Liver (tissue), 9 donors: ENCODE results near the gene COL27A1. TPM values are rescaled to one million over a fixed set of nuclear protein-coding genes. Genes with fewer than 3 reads are reported as not detected.
"Not testable (repeated sequence)": the region's sequence is repeated elsewhere in the genome, so short reads cannot be mapped to it uniquely, and the experiment has no call there.

Experiments
- DNase-seq: peaks from one replicate; pipeline ENCODE4 v3.0.0-alpha.2; 2017; ENCODE audit warnings: low spot score
- H3K27ac ChIP-seq, 2 donors: one replicate each; pipeline ENCODE4 v1.7.0; 2013; ENCODE audit warnings: inconsistent platforms in 2 of 2, low read length in 2 of 2, control low read depth in 1 of 2, low read depth in 1 of 2, mild to moderate bottlenecking in 1 of 2
- H3K27me3 ChIP-seq, 4 donors: one replicate each; pipeline versions ENCODE4 v1.6.1 to v1.7.0; 2013; ENCODE audit warnings: low read length in 3 of 4, inconsistent platforms in 1 of 4, mild to moderate bottlenecking in 1 of 4, moderate library complexity in 1 of 4; ENCODE audit not compliant: control insufficient read depth in 4 of 4, insufficient read depth in 4 of 4
- H3K36me3 ChIP-seq, 4 donors: one replicate each; pipeline versions ENCODE4 v1.6.1 to v1.7.0; 2013; ENCODE audit warnings: low read length in 3 of 4, mild to moderate bottlenecking in 3 of 4, low read depth in 1 of 4, moderate library complexity in 1 of 4; ENCODE audit not compliant: control insufficient read depth in 4 of 4, insufficient read depth in 3 of 4
- H3K4me1 ChIP-seq, 4 donors: one replicate each; pipeline versions ENCODE4 v1.6.1 to v1.7.0; 2013; ENCODE audit warnings: low read length in 3 of 4, mild to moderate bottlenecking in 3 of 4, moderate library complexity in 1 of 4; ENCODE audit not compliant: control insufficient read depth in 4 of 4, insufficient read depth in 4 of 4
- H3K4me3 ChIP-seq, 3 donors: one replicate each; pipeline versions ENCODE4 v1.6.1 to v1.7.0; 2013; ENCODE audit warnings: low read length in 3 of 3, control low read depth in 1 of 3, low read depth in 1 of 3, mild to moderate bottlenecking in 1 of 3
- H3K9ac ChIP-seq, 2 donors: one replicate each; pipeline ENCODE4 v1.7.0; 2013; ENCODE audit warnings: low read length in 2 of 2, mild to moderate bottlenecking in 2 of 2, moderate library complexity in 2 of 2, control low read depth in 1 of 2, low read depth in 1 of 2
- H3K9me3 ChIP-seq, 4 donors: one replicate each; pipeline versions ENCODE4 v1.6.1 to v1.7.0; 2013; ENCODE audit warnings: low read length in 3 of 4; ENCODE audit not compliant: control insufficient read depth in 4 of 4
- EGR1 ChIP-seq, 2 donors: IDR thresholded peaks; 2 replicates each; pipeline ENCODE4 v1.6.1; 2016 to 2018; ENCODE audit warnings: antibody characterized with exemption in 2 of 2, low read depth in 2 of 2
- HNF4A ChIP-seq, 2 donors: conservative IDR thresholded peaks; 2 replicates each; pipeline ENCODE4 v1.6.1; 2016; ENCODE audit warnings: antibody characterized with exemption in 2 of 2, mild to moderate bottlenecking in 2 of 2
- HNF4G ChIP-seq: IDR thresholded peaks from 2 replicates; pipeline ENCODE4 v1.6.1; 2016; ENCODE audit warnings: antibody characterized with exemption
- JUND ChIP-seq, 2 donors: IDR thresholded peaks; 2 replicates each; pipeline ENCODE4 v1.6.1; 2016; ENCODE audit warnings: antibody characterized with exemption in 2 of 2
- RXRA ChIP-seq, 2 donors: IDR thresholded peaks; 2 replicates each; pipeline ENCODE4 v1.6.1; 2017 to 2018; ENCODE audit warnings: antibody characterized with exemption in 2 of 2, mild to moderate bottlenecking in 1 of 2
- SP1 ChIP-seq: IDR thresholded peaks from 2 replicates; pipeline ENCODE4 v1.6.1; 2018; ENCODE audit warnings: antibody characterized with exemption, mild to moderate bottlenecking
- YY1 ChIP-seq: IDR thresholded peaks from 2 replicates; pipeline ENCODE4 v1.6.1; 2016; ENCODE audit warnings: antibody characterized with exemption, mild to moderate bottlenecking
- WGBS: extraction: QIAGEN DNeasy Blood & Tissue Kit; methylation state at CpG from one replicate; pipeline ENCODE4 v1.1.7; 2013; 5-methylcytosine and 5-hydroxymethylcytosine counted together
- polyA plus RNA-seq, 2 donors: library from polyadenylated mRNA; stranded (reverse) in 1 of 2; unstranded in 1 of 2; fragments of 200-250 nt in 1 of 2; fragments of >200 nt in 1 of 2; fragmentation: Nextera tagmentation in 1 of 2; extraction: Ambion mirVana in 1 of 2; gene quantifications; one replicate each; pipeline versions ENCODE4 v1.2.1 to v1.2.3, GENCODE V29; 2013 to 2015
- total RNA-seq, 2 donors: library from RNA; depleted of rRNA; stranded (reverse); fragments of >200 nt; gene quantifications; one replicate each; pipeline ENCODE4 v1.2.3, GENCODE V29; 2014
- TF ChIP-seq, protein P1 (sequence below): IDR thresholded peaks from 2 replicates; pipeline ENCODE4 v1.6.1; 2016; ENCODE audit warnings: antibody characterized with exemption, mild to moderate bottlenecking
- TF ChIP-seq, protein P2 (sequence below): fragments of 150-350 bp; IDR thresholded peaks from 2 replicates; pipeline ENCODE4 v1.5.1; 2017; ENCODE audit warnings: improper control_type of control experiment, low read depth, low read length; ENCODE audit not compliant: missing input control
- TF ChIP-seq, protein P3 (sequence below): IDR thresholded peaks from 2 replicates; pipeline ENCODE4 v1.6.1; 2016; ENCODE audit warnings: antibody characterized with exemption
- donor health status: healthy.
- donor health status: healthy.
- donor health status: healthy.
- donor health status: healthy.
- donor health status: healthy.

The COL27A1 gene
- total and polyA plus RNA-seq, 4 donors = 7.0 to 20.4 (median 12.0) TPM

DNA sequence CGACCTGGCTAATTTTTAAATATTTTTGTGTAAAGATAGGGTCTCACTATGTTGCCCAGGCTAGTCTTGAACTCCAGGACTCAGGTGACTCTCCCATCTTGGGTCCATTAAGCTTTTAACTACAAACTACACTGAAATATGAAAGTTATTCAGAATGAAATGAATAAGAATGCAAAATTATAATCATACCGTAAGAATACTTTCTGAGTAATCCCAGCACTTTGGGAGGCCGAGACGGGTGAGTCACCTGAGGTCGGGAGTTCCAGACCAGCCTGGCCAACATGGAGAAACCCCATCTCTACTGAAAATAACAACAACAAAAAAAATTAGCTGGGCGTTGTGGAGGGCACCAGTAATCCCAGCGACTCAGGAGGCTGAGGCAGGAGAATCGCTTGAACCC is 166.4 kb downstream of the COL27A1 start:
- TF ChIP-seq EGR1 (IDR thresholded peaks at IDR 0.05; ENCODE audit: low read depth in 2 of 2) (no peak), YY1 (no peak)
- TF ChIP-seq, protein P1, sequence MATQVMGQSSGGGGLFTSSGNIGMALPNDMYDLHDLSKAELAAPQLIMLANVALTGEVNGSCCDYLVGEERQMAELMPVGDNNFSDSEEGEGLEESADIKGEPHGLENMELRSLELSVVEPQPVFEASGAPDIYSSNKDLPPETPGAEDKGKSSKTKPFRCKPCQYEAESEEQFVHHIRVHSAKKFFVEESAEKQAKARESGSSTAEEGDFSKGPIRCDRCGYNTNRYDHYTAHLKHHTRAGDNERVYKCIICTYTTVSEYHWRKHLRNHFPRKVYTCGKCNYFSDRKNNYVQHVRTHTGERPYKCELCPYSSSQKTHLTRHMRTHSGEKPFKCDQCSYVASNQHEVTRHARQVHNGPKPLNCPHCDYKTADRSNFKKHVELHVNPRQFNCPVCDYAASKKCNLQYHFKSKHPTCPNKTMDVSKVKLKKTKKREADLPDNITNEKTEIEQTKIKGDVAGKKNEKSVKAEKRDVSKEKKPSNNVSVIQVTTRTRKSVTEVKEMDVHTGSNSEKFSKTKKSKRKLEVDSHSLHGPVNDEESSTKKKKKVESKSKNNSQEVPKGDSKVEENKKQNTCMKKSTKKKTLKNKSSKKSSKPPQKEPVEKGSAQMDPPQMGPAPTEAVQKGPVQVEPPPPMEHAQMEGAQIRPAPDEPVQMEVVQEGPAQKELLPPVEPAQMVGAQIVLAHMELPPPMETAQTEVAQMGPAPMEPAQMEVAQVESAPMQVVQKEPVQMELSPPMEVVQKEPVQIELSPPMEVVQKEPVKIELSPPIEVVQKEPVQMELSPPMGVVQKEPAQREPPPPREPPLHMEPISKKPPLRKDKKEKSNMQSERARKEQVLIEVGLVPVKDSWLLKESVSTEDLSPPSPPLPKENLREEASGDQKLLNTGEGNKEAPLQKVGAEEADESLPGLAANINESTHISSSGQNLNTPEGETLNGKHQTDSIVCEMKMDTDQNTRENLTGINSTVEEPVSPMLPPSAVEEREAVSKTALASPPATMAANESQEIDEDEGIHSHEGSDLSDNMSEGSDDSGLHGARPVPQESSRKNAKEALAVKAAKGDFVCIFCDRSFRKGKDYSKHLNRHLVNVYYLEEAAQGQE = no peak
- TF ChIP-seq, protein P2, sequence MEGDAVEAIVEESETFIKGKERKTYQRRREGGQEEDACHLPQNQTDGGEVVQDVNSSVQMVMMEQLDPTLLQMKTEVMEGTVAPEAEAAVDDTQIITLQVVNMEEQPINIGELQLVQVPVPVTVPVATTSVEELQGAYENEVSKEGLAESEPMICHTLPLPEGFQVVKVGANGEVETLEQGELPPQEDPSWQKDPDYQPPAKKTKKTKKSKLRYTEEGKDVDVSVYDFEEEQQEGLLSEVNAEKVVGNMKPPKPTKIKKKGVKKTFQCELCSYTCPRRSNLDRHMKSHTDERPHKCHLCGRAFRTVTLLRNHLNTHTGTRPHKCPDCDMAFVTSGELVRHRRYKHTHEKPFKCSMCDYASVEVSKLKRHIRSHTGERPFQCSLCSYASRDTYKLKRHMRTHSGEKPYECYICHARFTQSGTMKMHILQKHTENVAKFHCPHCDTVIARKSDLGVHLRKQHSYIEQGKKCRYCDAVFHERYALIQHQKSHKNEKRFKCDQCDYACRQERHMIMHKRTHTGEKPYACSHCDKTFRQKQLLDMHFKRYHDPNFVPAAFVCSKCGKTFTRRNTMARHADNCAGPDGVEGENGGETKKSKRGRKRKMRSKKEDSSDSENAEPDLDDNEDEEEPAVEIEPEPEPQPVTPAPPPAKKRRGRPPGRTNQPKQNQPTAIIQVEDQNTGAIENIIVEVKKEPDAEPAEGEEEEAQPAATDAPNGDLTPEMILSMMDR = no peak
- WGBS = 86% methylated on average over 8 of the region's 8 CpGs
- Histone ChIP-seq H3K4me3 (no peak overlapping the region), H3K27me3 (no peaks in the 10 kb centered on the region), H3K27ac (peak overlapping the region; percentile 73 to 86), H3K9ac (no peak overlapping the region), H3K9me3 (no peaks in the 10 kb centered on the region), H3K36me3 (peaks cover 0 to 14% (median 7%) of the 10 kb centered on the region in 4 donors), H3K4me1 (peaks cover 5 to 49% (median 31%) of the 10 kb centered on the region in 4 donors)
- no peak for DNase-seq

DNA sequence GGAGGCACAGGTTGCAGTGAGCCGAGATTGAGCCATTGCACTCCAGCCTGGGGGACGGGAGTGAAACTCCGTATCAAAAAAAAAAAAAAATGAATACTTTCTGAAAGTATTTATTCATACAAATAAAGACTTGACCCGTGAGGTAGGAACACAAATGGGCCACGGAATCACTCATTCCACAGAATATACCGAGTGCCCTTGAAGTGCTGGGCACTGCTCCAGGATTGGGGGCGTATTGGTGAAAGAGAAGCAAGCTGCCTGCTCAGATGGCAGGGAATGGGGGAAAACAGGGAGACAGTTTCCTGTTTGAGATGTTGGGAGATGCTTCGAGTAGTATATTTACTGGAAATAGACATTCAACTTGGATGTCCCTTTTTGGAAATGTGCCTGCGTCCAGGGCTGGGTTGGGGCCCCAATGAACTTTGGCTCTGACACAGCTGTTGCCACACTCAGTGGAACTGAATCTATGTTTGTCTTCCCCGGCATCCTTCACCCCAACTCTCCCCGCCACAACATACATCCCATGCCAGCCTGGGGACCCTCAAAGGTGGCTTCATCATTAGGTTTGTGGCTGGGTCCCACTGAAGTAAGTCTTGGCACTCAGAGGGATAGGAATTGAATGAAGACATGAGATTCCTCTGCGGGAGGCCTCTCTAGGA is 167.0 kb downstream of the COL27A1 start:
- Histone ChIP-seq H3K27ac (peak overlapping the region; percentile 73 to 86), H3K4me1 (peaks cover 5 to 46% (median 29%) of the 10 kb centered on the region in 4 donors), H3K36me3 (peaks cover 0 to 14% (median 7%) of the 10 kb centered on the region in 4 donors)
- not testable (repeated sequence) for DNase-seq, H3K27me3 ChIP-seq, H3K4me3 ChIP-seq, H3K9me3 ChIP-seq, H3K9ac ChIP-seq
- TF ChIP-seq JUND (IDR thresholded peaks at IDR 0.05) (peak in 1 of 2 donors; percentile 18), EGR1 (IDR thresholded peaks at IDR 0.05; ENCODE audit: low read depth in 2 of 2) (peak; percentile 30 to 41), HNF4A (conservative IDR thresholded peaks at IDR 0.05) (peak; percentile 55 to 78), SP1 (peak; percentile 82), RXRA (IDR thresholded peaks at IDR 0.05) (peak; percentile 66 to 76), HNF4G (peak; percentile 16)
- TF ChIP-seq, protein P3, sequence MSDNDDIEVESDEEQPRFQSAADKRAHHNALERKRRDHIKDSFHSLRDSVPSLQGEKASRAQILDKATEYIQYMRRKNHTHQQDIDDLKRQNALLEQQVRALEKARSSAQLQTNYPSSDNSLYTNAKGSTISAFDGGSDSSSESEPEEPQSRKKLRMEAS = peak; percentile 49
- 31% methylated on average over 12 of the region's 12 CpGs for WGBS
